ENCODE data around the gene TBC1D10A.

TBC1D10A gene

GRCh38 chr22:30297991-30298701, 28.6 kb downstream of the TBC1D10A start:
- DNase-seq = no peak

- no peak for DNase-seq
Measured at GRCh38 chr22:30297276-30297990, 29.3 kb downstream of the TBC1D10A start.

GRCh38 chr22:30296833-30297232, 29.9 kb downstream of the TBC1D10A start:
- DNase-seq = no peak

- no peak for DNase-seq
Measured at GRCh38 chr22:30296324-30296723, 30.4 kb downstream of the TBC1D10A start.

- DNase-seq = no peak
Measured at GRCh38 chr22:30295576-30295975, 31.2 kb downstream of the TBC1D10A start.

- DNase-seq = no peak
Measured at GRCh38 chr22:30294830-30295229, 31.9 kb downstream of the TBC1D10A start.

GRCh38 chr22:30294066-30294465, 32.7 kb downstream of the TBC1D10A start:
- DNase-seq = no peak

GRCh38 chr22:30293026-30293425, 33.7 kb downstream of the TBC1D10A start:
- no peak for DNase-seq

GRCh38 chr22:30292069-30292970, 34.4 kb downstream of the TBC1D10A start:
- DNase-seq = no peak

- no peak for DNase-seq
Measured at GRCh38 chr22:30291058-30291892, 35.5 kb downstream of the TBC1D10A start.

- no peak for DNase-seq
Measured at GRCh38 chr22:30290342-30291057, 36.2 kb downstream of the TBC1D10A start.

GRCh38 chr22:30289980-30290313, 36.8 kb downstream of the TBC1D10A start:
- DNase-seq = no peak

- DNase-seq = peak; percentile 87
Measured at GRCh38 chr22:30289141-30289979, 37.4 kb downstream of the TBC1D10A start, which contains the start of gene CASTOR1. Gene CASTOR1, minus strand, starts transcription at chr22:30289505. Its CDS starts 8 bp downstream, at chr22:30289497.

GRCh38 chr22:30288419-30289140, 38.2 kb downstream of the TBC1D10A start:
- no peak for DNase-seq

GRCh38 chr22:30287648-30288418, 38.9 kb downstream of the TBC1D10A start:
- peak; percentile 87 for DNase-seq

- DNase-seq = peak; percentile 81
Measured at GRCh38 chr22:30286813-30287647, 39.7 kb downstream of the TBC1D10A start.

GRCh38 chr22:30286331-30286730, 40.4 kb downstream of the TBC1D10A start:
- no peak for DNase-seq

GRCh38 chr22:30285846-30286200, 40.9 kb downstream of the TBC1D10A start:
- no peak for DNase-seq

Data from stimulated activated naive CD4-positive, alpha-beta T cell treated with Interleukin-2 at 50 U/mL for 16 hours (primary cell).